CD1c-positive myeloid dendritic cell (primary cell): ENCODE results near the gene GYPB.
"Not testable (repeated sequence)": the region's sequence is repeated elsewhere in the genome, so short reads cannot be mapped to it uniquely, and the experiment has no call there.

Experiments
- DNase-seq: peaks from one replicate; pipeline ENCODE4 v3.0.0-alpha.2; 2016; ENCODE audit errors: extremely low spot score

Gene GYPB

DNA sequence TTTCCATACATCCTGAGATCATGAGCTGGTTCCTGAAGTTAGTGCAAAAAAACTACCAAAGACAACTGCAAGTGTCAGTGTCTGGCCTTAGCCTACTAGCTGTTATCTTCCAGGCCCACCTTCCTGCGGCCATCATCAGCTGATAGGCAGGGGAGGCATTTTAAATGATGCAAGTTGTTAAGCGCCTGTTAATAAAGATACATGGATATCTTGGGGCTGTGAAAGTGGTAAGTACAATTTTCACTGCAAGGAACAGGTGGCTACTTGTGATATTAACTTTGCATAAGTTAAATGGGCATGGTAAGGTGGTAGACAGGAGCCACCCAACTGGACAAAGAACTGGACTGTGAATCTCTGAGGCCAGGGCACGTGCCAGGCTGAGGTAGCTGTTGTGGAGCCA, at the start of gene GYPB:
GYPB (minus strand) TSS at position 104 of the 400 bp plus-strand sequence; CDS start at position 11, 93 bp downstream.
- DNase-seq, result not testable (repeated sequence)

DNA sequence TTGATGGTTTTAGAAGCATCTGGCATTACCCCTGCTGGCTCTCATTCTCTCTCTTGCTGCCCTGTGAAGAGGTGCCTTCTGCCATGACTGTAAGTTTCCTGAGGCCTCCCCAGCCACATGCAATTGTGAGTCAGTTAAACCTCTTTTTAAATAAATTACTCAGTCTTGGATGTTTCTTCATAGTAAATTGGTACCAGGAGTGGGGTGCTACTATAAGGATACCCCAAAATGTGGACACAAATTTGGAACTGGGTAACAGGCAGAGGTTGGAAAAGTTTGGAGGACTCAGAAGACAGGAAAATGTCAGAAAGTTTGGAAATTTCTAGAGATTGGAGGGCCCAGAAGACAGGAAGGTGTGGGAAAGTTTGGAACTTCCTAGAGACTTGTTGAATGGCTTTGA, 42.4 kb upstream of the GYPB start:
- not testable (repeated sequence) for DNase-seq

DNA sequence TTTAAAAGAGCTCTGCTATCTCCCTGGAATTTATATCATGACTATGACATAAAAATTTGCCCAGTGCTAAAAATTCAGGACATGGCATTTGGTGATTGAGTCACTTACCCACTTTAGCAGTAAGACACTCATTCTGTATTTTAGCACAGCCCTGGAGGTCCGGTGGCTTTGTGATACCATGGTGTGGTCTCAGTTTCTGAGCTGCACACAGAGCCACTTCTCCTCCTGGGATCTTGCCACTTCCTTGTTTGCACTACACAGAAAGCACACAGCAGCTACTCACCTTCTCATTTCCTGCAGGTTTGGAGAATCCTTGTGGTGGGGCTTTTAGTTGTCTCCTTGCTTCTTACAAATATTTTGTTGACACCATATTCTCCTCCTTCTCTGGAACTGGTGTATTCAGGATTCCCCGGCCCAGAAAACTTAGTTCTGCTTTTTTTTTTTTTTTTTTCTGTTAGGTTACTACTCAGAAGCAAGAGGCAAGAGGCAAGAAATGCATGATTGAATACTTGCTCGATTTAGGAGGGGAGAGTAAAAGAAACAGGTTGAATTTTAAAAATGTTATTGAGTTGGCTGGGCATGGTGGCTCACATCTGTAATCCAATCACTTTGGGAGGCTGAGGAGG, 41.2 kb upstream of the GYPB start:
- DNase-seq, result peak; percentile 2

DNA sequence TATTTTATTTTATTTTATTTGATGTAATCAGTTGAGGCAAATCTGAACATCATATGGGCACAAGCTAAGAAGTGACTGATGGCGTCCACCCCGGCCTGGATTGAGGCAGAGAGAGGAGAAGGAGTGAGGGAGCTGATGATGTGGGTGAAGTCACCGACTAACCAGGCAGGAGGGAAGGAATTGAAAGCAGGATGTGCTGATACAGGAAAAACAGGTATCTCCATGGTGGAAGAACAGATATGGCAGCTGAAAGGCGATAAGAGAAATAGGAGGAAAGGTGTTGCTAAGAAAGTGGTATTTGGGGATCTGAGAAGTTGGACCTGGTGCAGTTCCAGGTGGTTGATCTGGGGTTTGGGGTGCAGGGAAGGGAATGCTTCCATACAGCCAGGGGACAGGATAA, 37.6 kb upstream of the GYPB start:
- no peak for DNase-seq

DNA sequence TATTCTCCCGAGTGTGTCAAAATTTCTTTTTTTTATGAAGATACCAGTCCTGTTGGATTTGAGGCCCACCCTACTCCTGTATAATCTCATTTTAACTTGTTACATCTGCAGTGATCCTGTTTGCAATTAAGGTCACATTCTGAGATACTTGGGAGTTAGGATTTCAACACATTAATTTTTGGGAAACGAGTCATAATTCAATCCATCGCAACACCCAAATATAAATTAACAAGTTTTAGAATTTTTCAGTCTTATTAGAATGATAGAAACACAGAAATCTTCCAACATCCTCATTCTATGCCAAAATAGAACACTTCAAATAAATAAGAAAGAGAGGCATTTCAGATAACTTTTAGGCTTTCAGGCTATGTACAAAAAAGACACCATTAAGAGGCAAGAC, 36.2 kb upstream of the GYPB start:
- not testable (repeated sequence) for DNase-seq

DNA sequence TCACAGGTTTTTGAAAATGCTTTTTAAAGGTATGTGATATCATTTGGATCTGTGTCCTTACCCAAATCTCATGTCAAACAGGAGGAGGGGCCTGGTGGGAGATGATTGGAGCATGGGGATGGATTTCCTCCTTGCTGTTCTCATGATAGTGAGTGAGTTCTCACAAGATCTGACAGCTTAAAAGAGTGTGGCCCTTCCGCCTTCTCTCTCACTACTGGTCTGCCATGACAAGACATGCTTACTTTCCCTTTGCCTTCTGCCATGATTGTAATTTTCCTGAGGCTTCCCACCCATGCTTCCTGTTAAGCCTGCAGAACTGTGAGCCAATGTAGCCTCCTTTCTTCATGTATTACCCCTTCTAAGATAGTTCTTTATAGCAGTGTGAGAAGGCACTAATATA, 32.3 kb upstream of the GYPB start:
- not testable (repeated sequence) for DNase-seq

DNA sequence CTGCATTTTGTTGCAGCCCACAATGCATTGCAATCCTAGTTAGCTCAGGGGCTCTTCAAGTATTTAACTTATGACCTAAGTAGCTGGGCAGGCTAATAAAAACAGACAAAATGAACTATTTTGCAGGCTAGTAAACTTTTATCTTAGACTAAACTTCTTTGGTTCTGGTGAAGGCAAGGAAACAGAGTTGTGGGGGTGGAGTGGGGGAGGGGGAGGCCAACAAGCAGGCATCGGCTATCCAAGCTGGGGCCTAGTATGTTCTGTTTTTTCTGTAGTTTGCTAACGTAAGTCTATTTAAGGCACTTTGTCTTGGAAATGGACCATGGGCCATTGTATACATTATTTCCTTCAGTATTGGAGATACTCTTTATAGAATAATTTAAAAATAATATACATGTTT, 31.5 kb upstream of the GYPB start:
- DNase-seq, result not testable (repeated sequence)

DNA sequence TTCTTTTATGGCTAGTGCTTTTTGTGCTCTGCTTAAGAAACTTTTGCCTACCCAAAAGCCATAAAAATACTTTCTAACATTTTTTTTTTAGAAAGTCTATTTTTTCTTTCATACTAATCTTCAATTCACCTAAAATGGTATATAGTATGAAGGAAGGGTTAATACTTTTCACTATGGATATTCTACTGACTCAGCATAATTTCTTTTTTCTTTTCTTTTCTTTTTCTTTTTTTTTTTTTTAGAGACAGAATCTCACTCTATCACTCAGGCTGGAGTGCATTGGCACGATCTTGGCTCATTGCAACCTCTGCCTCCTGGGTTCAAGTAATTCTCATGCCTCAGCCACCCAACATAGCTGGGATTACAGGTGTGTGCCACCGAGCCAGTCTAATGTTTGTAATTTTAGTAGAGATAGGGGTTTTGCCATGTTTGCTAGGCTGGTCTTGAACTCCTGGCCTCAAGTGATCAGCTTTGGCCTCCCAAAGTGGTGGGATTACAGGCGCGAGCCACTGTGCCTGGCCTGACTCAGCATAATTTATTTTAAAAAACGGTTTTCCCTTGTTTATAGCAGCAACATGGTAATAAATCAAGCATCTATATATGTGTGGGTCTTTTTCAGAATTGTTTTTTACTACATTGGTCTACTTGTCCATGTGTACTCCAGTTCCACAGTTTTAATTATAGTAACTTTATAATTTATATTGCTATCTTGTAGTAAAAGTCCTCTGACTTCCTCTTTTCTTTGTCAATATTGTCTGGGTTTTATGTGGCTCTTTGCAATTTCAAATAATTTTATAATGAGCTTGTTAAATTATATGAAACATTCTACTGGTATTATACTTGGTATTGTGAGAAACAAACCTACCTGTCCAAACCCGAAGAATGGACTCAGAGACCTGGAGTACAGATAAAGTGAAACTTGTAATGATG, 30.6 kb upstream of the GYPB start:
- not testable (repeated sequence) for DNase-seq

DNA sequence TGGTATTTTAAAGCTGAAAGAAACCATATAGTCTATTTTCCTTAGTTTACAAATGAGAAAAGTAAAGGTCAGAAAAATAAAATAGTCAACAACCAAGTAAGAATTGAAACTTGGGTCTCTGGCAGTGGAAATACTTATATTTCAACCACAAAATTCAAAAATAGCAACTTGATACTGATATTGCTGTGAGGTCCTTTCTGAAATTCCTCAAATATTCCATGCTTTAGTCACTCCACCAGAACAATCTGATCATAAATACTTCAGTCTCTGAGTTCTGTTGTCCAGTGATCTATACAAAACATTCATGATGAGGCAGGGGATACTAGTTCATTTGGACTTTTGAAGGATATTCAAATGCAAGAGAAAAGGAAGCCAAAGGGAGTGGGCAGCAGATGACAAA, 25.8 kb upstream of the GYPB start:
- not testable (repeated sequence) for DNase-seq

DNA sequence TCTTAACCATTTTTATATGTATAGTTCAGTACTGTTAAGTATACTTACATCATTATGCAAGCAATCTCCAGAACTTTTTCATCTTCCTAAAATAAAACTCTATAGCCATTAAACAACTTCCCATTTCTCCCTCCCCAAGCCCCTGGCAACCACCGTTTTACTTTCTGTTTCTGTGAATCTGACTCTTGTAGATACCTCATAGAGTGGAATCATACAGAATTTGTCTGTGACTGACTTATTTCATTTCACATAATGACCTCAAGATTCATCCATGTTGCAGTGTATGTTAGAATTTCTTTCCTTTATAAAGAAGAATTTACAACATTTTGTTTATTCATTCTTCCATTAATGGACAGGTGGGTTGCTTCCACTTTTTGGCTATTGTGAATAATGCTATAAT, 13.4 kb upstream of the GYPB start:
- not testable (repeated sequence) for DNase-seq

DNA sequence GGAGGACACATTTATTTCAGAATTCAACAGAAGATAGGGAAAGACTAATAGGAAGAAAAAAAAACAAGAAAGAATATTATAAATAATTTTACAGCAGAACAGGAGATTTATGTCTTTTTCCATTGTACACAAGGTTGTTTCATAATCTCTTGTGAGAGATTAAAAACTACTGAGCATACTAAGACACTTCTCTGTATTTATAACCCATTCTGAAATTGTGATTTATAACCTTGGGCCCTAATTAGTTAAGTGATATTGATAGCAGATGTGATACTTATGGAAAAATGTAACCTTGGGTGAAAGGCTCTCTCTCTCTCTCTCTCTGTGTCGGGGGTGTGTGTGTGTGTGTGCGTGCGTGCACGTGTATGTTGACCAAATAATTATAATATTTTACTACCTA, 12.7 kb upstream of the GYPB start:
- DNase-seq, result not testable (repeated sequence)

DNA sequence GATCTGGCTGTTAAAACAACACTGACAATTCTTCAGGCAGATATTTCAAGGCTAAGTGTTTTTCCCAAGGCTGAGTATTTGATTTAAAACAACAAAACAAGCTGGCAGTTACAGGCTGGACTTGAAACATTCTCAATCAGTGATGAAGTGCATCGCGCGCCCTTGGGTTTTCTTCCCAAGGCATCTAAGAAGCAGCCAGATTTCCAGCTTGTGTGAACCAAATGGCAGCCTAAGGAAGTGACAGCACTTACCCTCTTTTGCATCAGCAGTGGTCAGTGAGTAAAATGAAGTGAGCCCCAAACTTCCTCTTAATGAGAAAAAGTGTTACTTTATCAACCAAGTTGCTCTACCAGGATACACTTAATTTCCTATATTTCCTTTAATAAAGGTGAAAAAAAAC, 12.2 kb upstream of the GYPB start:
- not testable (repeated sequence) for DNase-seq

DNA sequence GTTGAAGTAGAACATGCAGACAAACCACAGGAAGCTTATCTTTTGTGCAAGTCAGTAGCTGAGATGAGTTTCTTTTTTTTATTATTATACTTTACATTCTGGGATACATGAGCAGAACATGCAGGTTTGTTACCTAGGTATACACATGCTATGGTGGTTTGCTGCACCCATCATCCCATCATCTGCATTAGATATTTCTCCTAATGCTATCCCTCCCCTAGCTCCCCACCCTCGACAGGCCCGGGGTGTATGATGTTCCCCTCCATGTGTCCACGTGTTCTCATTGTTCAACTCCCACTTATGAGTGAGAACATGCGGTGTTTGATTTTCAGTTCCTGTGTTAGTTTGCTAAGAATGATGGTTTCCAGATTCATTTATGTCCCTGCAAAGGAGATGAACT, 11.5 kb upstream of the GYPB start:
- DNase-seq, result not testable (repeated sequence)

DNA sequence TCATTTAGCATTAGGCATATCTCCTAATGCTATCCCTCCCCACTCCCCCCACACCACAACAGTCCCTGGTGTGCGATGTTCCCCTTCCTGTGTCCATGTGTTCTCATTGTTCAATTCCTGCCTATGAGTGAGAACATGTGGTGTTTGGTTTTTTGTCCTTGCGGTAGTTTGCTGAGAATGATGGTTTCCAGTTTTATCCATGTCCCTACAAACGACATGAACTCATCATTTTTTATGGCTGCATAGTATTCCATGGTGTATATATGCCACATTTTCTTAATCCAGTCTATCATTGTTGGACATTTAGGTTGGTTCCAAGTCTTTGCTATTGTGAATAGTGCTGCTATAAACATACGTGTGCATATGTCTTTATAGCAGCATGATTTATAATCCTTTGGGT, 7.5 kb upstream of the GYPB start:
- DNase-seq, result not testable (repeated sequence)

DNA sequence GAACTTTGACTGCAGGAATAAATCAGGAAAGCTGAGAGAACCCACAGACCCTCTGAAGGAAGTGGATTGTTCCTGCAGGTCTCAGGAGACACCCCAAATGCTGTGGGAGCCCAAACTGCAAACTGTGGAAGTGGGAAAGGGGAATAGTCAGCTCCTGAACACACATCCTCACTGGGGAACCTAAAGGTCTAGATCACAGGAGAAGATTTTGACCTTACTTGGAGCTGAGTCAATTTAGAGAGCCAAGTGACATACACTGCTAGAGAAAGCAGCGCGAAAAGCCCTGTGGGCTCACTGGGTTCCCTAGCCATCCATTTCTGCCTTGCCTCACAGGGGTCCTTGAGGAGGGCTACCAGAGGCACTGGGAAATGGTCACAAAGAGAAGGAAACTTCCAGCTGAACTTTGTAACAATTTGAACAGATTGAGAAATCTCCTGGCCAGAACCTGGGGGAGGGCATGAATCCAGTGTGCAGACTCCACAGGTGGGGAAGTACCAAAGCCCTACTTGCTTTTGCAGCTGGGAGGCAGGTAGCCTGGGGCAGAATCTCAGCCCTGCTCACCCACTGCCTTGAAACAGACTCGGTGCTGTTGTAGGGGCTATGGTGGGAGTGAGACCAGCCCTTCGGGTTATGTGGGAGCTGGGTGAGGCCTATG, 5.3 kb upstream of the GYPB start:
- not testable (repeated sequence) for DNase-seq

DNA sequence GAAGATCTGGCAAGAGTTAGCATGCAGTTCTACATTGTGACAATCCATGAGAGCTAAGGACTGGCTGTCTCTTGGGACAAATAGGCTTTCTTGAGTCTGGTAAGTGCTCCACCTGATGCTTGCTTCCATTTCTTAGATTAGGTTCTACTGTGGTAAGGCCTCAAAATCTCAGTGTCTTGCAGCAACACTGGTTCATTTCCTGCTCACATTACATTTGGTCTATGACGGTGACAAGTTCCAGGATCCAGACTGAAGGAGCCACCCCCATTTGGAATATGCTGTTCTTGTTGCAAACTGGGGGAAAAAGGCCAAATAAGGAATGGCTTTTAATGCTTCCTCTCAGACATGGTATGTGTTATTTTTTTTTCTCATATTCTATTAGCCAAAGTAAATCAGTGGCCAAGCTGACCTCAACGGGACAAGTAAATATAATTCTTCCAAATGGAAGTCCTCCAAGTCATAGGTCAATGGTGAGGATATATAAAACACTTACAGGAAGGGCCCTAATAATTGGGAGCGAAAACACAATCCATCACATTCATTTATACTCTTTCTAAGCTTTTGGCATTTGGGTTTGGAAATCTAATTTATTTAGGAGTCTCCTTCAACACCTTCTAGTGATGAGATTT, 3.7 kb upstream of the GYPB start:
- DNase-seq, result not testable (repeated sequence)

DNA sequence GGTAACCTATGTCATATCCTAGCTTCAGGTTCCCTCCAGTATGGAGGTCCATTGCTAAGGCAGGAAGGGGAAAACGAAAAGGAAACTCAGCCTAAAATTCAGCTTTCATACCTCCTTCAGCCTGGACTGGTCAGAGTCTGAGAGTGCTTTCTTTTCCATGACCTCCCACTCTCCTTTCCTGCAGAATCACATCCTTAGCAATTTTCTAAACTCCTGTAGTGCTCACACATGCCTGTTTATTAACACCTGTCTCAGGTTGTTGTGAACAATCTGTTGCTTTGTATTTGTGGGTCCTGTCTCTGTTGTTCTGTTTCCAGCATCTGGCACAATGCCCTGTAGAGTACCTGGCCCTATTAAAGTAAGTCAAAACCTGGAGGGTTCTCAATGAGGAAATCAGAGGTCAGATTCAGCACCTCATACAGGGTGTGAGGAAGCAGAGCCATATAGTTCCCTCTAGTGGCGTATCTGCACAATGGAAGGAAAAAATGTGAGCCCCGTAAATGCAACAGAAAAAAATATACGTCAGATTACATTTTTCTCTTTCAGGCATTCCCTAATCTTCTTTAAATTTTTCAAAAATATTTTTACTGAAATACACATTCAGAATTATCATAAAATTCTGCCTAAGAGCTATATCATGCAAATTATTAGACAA, 2.3 kb upstream of the GYPB start:
- peak; percentile 13 for DNase-seq

DNA sequence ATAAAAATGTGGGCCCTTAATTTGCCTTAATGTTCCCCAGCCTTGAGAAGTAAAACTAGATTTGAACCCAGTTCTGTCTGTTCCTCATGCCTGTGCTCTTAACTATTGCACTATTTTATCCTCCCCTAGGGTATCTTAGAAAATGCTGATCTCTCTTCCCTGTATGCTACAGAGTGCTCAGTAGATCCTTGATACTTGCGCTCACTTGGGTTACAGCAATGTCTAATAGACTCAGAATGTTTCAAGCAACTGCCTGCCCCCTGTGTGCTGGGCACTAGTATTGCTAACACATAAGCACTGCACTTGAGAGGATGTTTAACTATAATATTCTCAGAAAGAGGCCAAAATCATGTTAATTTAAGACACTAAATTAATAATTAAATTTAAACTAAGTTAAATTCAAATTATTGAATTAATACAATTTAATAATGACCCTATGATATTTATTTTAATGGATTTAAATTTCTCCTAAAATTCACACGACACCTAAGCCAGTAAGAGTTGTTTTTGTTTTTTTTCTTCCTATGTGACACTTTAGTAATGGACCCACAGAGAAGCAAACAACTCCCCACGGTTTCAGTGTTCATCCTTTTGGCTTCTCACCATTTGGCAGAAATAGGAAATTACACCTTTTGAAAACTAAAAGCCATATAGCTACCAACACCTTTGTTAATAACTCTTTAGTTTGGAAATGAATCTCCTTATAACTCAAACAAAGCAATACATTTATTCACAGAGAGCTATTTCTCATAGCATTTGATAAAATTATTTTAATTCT, 768 bp downstream of the GYPB start:
- DNase-seq, result not testable (repeated sequence)

DNA sequence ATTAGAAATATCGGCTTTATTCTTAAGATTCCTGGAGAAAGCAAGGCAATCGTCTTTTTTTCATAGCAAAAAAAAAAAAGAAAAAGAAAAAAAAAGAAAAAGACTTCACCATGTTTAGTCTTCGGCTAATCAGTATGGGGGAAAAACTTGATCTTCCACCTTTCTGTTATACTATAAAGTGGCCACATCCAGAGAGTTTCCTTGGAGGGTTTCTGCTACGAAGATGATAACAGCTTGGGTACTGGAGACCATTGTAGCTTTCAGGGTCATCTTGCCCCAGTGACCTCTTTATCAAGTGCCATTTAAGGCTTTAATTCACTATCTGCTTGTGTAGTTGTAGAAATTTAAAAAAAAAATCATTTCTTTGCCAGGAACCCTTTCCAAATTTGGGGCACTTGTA, 1.9 kb downstream of the GYPB start:
- DNase-seq, result not testable (repeated sequence)

DNA sequence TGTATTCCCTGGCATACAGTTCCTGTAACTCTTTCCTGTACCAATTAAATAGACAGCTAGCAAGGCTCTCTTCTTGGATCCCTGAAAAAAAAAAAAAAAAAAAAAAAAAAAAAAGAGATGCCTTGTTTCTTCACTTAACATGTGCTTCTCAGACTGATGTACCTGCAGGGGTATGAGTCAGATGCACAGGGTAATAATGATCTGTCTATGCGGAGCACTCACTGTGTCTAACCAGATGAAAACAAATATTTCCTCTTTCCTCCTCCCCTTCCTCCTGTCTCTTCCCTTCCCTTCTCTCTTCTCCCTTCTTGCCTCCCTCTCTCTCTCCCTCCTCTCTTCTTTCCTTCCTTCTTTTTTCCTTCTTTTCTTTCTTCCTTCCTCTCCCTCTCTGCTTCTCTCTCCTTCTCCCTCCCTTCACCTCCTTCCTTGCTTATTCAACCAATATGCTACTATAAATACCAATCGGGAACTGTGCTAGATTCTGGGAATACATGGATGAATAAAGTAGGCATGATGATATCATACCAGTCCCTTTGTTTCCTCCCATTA, 3.0 kb downstream of the GYPB start:
- DNase-seq, result not testable (repeated sequence)
